HL-60 (cell line): ENCODE results near the gene GNPAT.

ENCODE experiments used
- CTCF ChIP-seq: IDR thresholded peaks from one replicate; pipeline ENCODE4 v1.5.1; 2011; ENCODE audit warnings: low read length, control low read depth, inconsistent platforms; ENCODE audit not compliant: insufficient read depth
- GABPA ChIP-seq: IDR thresholded peaks from 2 replicates; pipeline ENCODE4 v1.6.1; 2012; ENCODE audit warnings: low read depth
- POLR2AphosphoS5 ChIP-seq: IDR thresholded peaks from 2 replicates; pipeline ENCODE4 v1.6.1; 2012; ENCODE audit warnings: low read depth
- SPI1 ChIP-seq: IDR thresholded peaks from 2 replicates; pipeline ENCODE4 v1.6.1; 2012; ENCODE audit warnings: low read depth, mild to moderate bottlenecking, borderline replicate concordance

GRCh38 chr1:231233735-231234417 lies 7.1 kb upstream of the GNPAT start:
- no peak for TF ChIP-seq CTCF
- no peak for TF ChIP-seq GABPA
- TF ChIP-seq SPI1: no peak
- TF ChIP-seq POLR2AphosphoS5: no peak
